C4-2B (cell line): Measurements from ENCODE around the gene SPATS1.
"Not testable (repeated sequence)": the region's sequence is repeated elsewhere in the genome, so short reads cannot be mapped to it uniquely, and the experiment has no call there.

ENCODE experiments used
- H3K27ac ChIP-seq: fragments of 450-650 bp; 2 replicates; pipeline ENCODE4 v1.5.1; 2017
- CTCF ChIP-seq: fragments of 450-650 bp; conservative IDR thresholded peaks from 2 replicates; pipeline ENCODE4 v1.5.1; 2017; ENCODE audit warnings: mild to moderate bottlenecking
- ZFX ChIP-seq: fragments of 450-650 bp; IDR thresholded peaks from 2 replicates; pipeline ENCODE4 v1.6.1; 2017

Gene SPATS1

GRCh38 chr6:44312901-44313788 is 29.3 kb upstream of the SPATS1 start, which contains the start of gene AARS2:
AARS2 (minus strand) TSS chr6:44313347; CDS start chr6:44313323, 24 bp downstream.
- peak within 1 kb of the TSS; percentile 81 for H3K27ac ChIP-seq
- TF ChIP-seq ZFX (peak; percentile 38; the same call in 1 of the 2 replicates), CTCF (peak; percentile 99)

DNA sequence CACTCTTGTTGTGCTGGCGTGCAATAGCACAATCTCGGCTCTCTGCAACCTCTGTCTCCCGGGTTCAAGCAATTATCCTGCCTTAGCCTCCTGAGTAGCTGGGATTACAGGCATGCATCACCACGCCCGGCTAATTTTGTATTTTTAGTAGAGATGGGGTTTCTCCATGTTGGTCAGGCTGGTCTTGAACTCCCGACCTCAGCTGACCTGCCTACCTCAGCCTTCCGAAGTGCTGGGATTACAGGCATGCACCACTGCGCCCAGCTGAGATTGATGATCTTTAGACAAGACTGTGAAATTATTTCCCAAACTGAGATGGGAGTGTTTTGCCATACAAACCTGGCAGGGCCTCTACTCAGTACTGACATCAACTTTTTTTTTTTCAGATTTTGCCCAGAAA is 27.8 kb upstream of the SPATS1 start:
- H3K27ac ChIP-seq, result not testable (repeated sequence)

- TF ChIP-seq CTCF, result no peak
- no peak for TF ChIP-seq ZFX
Observed at GRCh38 chr6:44315516-44315915, 26.9 kb upstream of the SPATS1 start.

GRCh38 chr6:44315951-44316350 is 26.5 kb upstream of the SPATS1 start:
- no peak overlapping the region for H3K27ac ChIP-seq
- TF ChIP-seq CTCF, result no peak

More at GRCh38 chr6:44315516-44315915, 26.9 kb upstream of the SPATS1 start:
- no peak overlapping the region for H3K27ac ChIP-seq

- no peak overlapping the region for H3K27ac ChIP-seq
- no peak for TF ChIP-seq ZFX
- no peak for TF ChIP-seq CTCF
Observed at GRCh38 chr6:44316481-44316880, 26.0 kb upstream of the SPATS1 start.

DNA sequence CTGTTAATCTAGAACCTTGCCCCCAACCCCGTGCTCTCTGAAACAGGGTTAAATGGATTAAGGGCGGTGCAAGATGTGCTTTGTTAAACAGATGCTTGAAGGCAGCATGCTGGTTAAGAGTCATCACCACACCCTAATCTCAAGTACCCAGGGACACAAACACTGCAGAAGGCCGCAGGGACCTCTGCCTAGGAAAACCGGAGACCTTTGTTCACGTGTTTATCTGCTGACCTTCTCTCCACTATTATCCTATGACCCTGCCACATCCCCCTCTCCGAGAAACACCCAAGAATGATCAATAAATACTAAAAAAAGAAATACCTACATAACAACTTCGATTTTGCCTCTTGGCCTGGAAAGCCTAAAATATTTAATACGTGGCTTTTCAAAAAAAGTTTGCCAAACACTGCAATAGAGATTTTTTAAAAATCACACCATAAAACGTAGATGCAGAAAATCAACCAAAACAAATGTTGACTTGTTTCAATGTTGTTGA is 25.3 kb upstream of the SPATS1 start:
- not testable (repeated sequence) for H3K27ac ChIP-seq

DNA sequence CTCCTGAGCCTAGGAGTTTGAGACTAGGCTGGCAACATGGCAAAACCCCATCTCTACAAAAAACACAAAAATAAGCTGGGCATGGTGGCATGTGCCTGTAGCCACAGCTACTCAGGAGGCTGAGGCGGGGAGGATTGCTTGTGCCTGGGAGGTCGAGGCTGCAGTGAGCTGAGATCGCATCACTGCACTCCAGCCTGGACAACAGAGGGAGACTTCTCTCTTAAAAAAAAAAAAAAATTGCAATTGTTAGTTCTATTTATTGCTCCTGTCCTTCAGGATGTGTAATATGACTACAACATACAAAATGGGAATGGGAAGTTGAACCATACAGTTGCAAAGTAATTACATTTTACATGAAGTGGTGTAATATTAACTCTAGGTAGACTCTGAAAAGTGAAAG is 21.2 kb upstream of the SPATS1 start:
- no peak for TF ChIP-seq CTCF
- TF ChIP-seq ZFX, result no peak
- H3K27ac ChIP-seq, result no peak overlapping the region

GRCh38 chr6:44327096-44327495 is 15.4 kb upstream of the SPATS1 start:
- no peak overlapping the region for H3K27ac ChIP-seq
- TF ChIP-seq CTCF (no peak), ZFX (no peak)
